Activated CD8-positive, alpha-beta memory T cell treated with anti-CD3 and anti-CD28 coated beads, Interleukin-2, amount 50 U/mL, for 4 hours (primary cell): ENCODE measurements around the gene TBXAS1.
"Not testable (repeated sequence)": the region's sequence is repeated elsewhere in the genome, so short reads cannot be mapped to it uniquely, and the experiment has no call there.

Experiments
- DNase-seq: peaks from one replicate; pipeline ENCODE4 v3.0.0-alpha.2; 2020

The TBXAS1 gene

GRCh38 chr7:139895141-139895829 lies 66.2 kb downstream of the TBXAS1 start:
- DNase-seq = no peak

DNA sequence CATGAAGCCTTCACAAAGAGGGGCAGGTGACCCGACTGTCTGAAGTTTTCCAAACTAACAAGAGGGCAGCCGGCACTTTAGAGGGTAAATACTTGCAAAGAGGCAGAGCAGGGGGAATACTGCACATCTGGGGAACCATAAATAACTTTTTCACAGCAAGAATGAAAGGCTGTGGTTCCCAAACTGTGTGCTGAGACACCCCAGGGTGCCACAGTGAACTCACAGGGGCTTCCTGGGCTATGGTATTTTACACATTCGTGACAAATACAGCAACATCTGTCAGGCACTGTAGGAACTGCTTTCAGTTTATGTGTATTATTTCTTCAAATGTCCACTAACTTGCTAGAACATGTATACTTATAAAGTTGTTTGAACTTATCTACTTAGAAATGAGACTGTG lies 67.2 kb downstream of the TBXAS1 start:
- no peak for DNase-seq

GRCh38 chr7:139896831-139897230 lies 67.8 kb downstream of the TBXAS1 start:
- no peak for DNase-seq

DNA sequence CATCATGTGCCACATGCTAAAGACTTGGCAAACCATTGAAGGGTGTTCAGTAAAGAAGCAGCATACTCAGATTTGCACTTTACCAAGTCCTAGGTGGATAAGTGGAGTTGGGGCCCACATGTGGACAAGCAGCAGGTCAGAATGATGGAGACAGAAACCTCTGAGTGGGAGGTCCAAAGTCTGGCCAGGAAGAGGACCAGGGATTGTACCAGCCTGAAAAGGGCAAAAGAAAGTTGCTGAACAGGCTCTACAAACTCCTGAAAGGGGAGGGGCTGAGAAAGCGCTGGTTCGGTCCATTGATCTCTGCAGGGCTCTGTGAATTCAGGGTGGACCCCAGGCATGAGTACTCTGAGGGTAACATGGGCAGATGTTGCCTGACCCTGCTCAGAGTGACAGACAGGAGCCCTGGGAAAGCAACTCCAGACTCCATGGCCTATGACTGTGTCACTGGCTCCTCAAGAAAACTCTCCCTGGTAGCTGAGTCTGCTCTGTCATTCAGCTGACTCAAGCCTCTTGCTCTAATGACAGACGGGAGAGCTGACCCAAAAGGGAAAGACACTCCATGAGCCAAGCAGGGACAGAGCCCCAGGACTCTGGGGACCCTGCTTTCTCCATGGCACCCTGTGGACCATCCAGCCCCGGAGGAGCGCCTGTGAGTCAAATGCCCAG lies 68.5 kb downstream of the TBXAS1 start:
- no peak for DNase-seq

DNA sequence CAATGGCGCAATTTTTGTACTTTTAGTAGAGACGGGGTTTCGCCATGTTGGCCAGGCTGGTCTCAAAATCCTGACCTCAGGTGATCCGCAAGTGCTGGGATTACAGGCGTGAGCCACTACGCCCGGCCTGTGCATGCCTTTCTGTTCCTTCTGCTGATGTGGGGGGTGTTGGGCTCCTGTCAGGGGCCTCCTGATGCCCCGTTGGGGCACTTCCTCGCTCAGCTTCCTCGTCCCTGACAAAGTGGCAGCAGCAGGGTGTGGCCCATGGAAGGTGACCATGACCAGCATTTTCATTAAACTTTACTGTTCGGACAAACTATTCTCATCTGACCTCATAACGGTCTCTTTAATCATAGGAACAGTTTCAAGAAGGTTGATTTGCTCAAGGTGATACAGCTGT lies 69.4 kb downstream of the TBXAS1 start:
- no peak for DNase-seq

- DNase-seq = no peak
These were observed 70.4 kb downstream of the TBXAS1 start for GRCh38 chr7:139899328-139899955.

- DNase-seq = no peak
These were observed 71.3 kb downstream of the TBXAS1 start for GRCh38 chr7:139900326-139900725.

- no peak for DNase-seq
These were observed 72.2 kb downstream of the TBXAS1 start for GRCh38 chr7:139901056-139901795.

GRCh38 chr7:139901901-139902300 lies 72.8 kb downstream of the TBXAS1 start:
- no peak for DNase-seq

- no peak for DNase-seq
These were observed 73.5 kb downstream of the TBXAS1 start for GRCh38 chr7:139902436-139903102.

DNA sequence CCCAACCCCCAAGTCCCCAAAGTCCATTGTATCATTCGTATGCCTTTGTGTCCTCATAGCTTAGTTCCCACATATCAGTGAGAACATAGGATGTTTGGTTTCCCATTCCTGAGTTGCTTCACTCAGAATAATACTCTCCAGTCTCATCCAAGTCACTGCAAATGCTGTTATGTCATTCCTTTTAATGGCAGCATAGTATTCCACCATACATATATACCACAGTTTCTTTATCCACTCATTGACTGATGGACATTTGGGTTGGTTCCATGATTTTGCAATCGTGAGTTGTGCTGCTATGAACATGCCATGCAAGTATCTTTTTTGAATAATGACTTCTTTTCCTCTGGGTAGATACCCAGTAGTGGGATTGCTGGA lies 74.0 kb downstream of the TBXAS1 start:
- not testable (repeated sequence) for DNase-seq

DNA sequence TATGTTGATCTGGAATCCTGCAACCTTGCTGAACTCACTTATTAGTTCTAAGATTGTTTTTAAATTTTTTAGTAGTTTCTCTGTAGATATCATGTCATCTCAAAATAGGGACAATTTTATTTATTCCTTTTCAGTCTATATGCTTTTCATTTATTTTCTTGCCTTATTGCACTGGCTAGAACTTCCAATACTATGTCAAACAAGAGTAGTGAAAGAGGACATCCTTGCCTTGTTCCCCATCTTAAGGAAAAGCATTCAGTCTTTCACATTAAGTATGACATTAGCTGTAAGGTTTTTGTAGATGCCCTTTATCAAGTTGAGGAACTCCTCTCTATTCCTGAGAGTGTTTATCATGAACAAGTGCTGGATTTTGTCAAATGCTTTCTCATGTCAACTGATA lies 77.8 kb downstream of the TBXAS1 start:
- DNase-seq = no peak

GRCh38 chr7:139908792-139909191 lies 79.7 kb downstream of the TBXAS1 start:
- DNase-seq = no peak

- DNase-seq = no peak
These were observed 80.5 kb downstream of the TBXAS1 start for GRCh38 chr7:139909379-139910050.

DNA sequence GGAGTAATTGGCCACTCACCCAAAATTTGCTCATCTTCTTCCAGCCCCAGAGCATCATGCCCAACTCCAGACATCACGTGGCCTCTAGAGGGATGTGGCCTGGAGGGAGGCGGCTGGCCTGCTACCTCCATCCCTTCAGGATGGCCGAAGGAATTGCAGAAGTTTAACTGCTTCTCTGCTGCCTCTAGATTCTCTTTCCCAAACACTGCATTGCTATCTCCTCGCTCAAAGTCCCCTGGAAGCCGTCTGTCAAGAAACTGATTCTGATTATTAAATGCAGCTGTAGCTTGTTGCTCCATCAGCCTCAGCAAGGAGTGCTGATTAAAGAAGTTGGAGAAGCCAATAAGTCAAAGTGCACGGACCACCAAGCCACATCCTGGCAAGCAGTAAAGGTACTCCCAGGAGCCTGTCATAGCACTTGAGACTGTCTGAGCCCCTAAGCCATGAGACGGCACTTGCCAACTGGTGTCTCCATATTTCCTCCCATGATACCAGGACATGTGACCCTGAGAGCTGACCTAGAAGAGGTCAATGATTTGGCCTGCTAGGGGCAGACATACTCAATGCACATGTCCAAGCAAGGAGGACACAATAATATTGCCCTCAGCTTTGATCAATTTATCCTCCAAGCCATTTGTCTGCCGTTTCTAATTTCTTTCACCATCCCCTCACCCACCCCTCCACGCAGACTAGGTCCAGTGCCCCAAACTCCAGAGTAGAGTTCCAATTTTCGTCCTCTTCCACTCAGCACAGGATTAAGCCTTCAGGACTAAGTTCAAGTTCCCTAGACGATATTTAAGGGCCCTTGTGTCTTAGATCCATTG lies 84.2 kb downstream of the TBXAS1 start:
- DNase-seq = no peak

- DNase-seq = no peak
These were observed 84.7 kb downstream of the TBXAS1 start for GRCh38 chr7:139913845-139914135.

GRCh38 chr7:139914306-139915267 lies 85.5 kb downstream of the TBXAS1 start:
- no peak for DNase-seq

GRCh38 chr7:139915268-139915863 lies 86.3 kb downstream of the TBXAS1 start:
- no peak for DNase-seq

- DNase-seq = peak; percentile 39
These were observed 87.0 kb downstream of the TBXAS1 start for GRCh38 chr7:139915864-139916716.
